MG63 (cell line): ENCODE measurements around the gene LCN9. TPM values are rescaled to one million over a fixed set of nuclear protein-coding genes. Genes with fewer than 3 reads are reported as not detected.
"Not testable (repeated sequence)": the region's sequence is repeated elsewhere in the genome, so short reads cannot be mapped to it uniquely, and the experiment has no call there.

Experiments used
- DNase-seq: peaks from one replicate; pipeline ENCODE4 v3.0.0-alpha.2; 2020
- H3K27me3 ChIP-seq: fragments of 250-450 bp; sonication (Bioruptor Pico); 2 replicates; pipeline ENCODE4 v1.5.1; 2020; ENCODE audit warnings: mild to moderate bottlenecking, moderate library complexity
- H3K36me3 ChIP-seq: fragments of 250-450 bp; sonication (Bioruptor Pico); 2 replicates; pipeline ENCODE4 v1.5.1; 2020; ENCODE audit warnings: mild to moderate bottlenecking, moderate library complexity
- H3K4me3 ChIP-seq: fragments of 250-450 bp; sonication (Bioruptor Pico); 2 replicates; pipeline ENCODE4 v1.5.1; 2020; ENCODE audit warnings: mild to moderate bottlenecking, moderate library complexity
- H3K9me3 ChIP-seq: fragments of 250-450 bp; sonication (Bioruptor Pico); 2 replicates; pipeline ENCODE4 v1.5.1; 2020; ENCODE audit warnings: mild to moderate bottlenecking, moderate library complexity
- total RNA-seq: library from RNA; depleted of rRNA; stranded (reverse); fragments of >200 nt; shearing (Covaris generic); gene quantifications from 2 replicates; pipeline ENCODE4 v1.2.3, GENCODE V29; 2014; ENCODE audit warnings: low replicate concordance

LCN9 gene
- total RNA-seq, 1 experiment from 2014 or later, result not detected

DNA sequence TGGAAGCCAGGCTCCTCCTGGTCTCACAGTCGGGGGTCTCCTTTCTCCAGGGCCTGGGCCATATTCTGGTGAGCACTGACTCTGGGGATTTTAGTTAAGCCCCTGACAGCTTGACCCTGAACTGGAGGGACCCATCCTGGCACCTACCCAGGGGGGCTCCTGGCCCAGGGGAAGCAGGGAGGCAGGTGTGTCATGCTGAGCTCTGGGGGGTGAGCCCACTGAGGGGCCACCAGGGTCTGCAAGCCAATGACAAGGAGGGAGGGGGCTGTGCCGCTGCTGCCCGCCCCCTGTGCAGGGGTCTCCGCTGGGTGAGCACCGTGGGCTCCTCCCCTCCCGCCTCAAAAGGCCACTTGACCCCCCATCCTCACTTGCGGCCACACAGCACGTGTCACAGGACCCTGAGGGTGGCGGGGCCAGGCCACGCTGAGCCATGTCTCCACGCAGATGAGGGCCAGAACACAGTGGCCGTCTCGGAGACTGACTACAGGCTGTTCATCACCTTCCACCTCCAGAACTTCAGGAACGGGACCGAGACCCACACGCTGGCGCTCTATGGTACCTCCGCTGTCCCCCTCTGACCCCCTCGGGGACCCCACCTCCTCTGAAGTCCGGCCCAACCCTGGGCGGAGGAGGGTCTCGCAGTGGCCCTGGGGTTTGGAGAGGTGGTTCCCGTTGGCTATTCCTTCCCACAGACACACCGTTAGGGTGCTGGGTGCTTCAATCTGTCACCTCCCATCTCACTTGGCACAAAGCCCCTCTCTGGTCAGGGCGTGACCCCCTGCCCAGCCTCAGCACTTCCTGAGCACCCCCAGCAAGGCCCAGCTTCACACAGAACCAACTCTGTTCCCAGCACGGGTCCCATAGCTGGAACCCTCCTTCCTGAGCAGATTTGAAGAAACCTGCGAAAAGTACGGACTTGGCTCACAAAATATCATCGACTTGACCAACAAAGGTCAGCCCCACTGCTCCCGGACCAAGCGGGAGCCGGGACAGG is 2.0 kb downstream of the LCN9 start:
- H3K4me3 ChIP-seq, result no peak overlapping the region
- H3K36me3 ChIP-seq, result no peaks in the 10 kb centered on the region
- H3K27me3 ChIP-seq, result no peaks in the 10 kb centered on the region
- H3K9me3 ChIP-seq, result no peaks in the 10 kb centered on the region
- DNase-seq, result no peak

DNA sequence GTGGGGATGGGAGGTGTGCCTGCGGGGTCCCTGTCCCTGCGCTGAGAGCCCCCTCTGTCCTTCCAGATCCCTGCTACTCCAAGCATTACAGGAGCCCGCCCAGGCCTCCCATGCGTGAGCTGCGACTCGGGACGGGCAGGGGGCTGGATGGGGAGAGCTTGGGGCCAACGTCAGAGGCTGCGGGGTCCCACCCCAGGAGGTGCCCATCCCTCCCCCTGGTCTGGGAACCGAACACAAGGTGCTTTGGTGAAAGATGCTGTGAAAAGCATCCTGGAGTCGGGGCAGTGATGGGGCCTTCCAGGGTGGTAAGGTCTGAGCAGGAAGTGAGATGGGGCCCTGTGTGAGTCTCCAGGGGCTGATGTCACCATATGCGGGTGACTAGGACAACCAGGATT is 2.7 kb downstream of the LCN9 start:
- no peaks in the 10 kb centered on the region for H3K27me3 ChIP-seq
- no peak overlapping the region for H3K4me3 ChIP-seq
- DNase-seq, result no peak
- H3K9me3 ChIP-seq, result no peaks in the 10 kb centered on the region
- H3K36me3 ChIP-seq, result no peaks in the 10 kb centered on the region

DNA sequence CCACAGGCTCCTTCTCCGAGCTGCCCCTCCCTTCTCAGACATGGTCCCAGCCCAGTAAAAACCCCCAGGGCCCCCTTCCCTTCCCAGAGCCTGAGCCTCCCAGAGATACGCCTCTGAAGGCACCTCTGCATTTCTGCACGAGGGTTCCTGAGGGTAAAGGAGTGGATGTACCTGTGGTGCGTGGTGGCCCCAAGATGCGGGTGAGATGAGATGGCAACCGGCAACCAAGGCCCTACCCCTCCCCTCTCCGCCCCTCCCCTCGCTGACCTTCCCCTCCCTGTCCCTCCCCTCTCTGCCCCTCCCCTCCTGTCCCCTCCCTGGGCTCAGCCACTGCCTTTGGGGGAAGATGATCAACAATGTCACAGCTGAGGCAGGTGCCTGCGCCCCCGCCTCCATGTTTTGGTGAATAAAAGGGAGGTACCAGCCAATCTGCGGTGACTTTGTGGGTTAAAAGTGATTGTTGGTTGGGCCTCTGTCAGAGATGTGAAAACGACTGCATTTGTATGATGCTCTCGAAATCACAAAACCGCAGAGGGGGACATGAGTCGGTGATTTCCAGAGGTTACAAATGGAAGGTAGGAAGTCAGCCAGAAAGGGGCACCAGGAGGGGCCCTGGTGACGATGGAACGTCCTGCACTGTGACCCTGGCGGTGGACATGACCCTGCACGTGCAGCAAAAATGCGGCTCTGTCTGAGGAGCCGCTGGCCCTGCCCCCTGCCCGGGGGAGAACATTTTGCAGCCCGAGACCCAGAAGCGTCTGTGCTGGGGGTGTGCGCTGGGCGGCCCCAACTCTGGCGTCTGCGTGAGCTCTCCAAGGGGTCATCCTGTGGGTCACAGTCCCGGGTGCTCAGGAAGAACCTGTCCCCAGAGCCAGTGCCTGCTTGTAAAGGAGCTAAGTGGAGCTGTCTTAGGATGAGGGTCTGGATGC is 3.7 kb downstream of the LCN9 start:
- Histone ChIP-seq H3K36me3 (no peaks in the 10 kb centered on the region), H3K27me3 (no peaks in the 10 kb centered on the region), H3K4me3 (no peak overlapping the region), H3K9me3 (no peaks in the 10 kb centered on the region)
- DNase-seq, result no peak

DNA sequence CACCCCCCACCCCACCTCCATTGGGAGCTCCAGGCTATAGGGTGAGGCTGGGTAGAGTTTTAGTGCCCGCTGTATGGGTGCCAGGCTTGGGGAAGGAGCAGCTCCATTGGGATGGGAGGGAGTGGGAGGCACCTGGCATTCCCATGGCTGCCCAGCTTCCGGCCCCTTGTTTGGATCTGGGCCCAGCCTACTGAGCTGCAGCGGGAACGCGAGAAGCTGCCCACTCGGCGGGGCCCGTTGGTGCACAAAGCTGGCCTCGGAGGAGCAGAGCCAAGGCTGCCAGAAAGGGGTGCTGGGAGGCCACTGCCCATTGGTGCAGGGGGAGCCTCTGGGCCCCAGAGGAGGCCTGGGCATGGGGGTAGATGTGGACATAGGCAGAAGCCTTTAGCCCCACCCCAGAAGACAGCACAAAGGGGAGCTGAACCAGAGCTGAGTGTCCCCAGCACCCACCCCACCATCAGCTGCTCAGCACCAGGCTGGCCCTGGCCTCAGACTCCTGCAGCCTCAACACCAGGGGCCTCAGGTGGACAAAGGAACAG is 4.4 kb downstream of the LCN9 start:
- Histone ChIP-seq H3K4me3 (no peak overlapping the region), H3K27me3 (0 out of 2 replicates have a peak, but pooled peaks cover 5% of the 10 kb centered on the region), H3K36me3 (no peaks in the 10 kb centered on the region), H3K9me3 (no peaks in the 10 kb centered on the region)
- no peak for DNase-seq

DNA sequence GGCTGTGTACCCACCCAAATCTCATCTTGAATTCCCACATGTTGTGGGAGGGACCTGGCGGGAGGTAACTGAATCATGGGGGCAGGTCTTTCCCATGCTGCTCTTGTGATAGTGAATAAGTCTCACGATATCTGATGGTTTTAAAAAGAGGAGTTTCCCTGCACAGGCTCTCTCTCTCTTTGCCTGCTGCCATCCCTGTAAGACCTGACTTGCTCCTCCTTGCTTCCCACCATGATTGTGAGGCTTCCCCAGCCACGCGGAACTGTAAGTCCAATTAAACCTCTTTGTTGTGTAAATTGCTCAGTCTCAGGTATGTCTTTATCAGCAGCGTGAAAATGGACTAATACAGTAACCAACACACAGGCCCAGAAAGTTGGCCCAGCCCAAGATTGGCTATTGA is 5.9 kb downstream of the LCN9 start:
- not testable (repeated sequence) for H3K9me3 ChIP-seq, H3K27me3 ChIP-seq, H3K36me3 ChIP-seq, H3K4me3 ChIP-seq, DNase-seq

DNA sequence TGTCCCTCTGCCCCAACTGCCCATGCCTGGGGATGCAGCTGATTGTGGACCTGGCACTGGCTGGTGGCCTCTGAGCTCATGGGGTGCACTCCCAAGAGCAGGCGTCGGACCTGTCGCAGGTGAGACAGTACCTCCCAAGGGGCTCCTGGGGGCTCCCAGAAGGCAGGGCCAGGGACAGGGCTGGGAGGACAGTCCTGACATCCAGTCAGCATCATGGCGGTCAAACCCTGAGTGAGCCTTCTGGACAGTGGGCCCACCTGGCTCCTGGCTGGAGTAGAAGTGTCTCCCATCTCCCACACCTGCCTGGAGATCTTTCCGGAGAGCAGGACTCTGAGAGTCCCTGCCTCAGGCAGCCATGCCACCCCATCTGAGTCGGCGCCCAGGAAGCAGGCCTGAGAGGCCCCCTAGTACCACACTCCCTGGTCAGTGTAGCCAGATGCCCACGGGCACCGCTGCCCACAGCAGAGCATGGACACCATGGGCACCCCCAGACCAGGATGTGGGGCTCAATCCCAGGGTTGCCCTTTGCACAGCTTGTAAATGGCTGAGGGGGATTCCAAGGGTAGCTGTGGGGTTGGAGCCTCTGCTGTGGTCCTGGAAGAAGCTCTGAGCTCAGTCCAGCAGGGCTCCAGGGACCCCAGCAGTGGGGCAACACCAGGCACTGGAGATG is 6.6 kb downstream of the LCN9 start:
- Histone ChIP-seq H3K4me3 (no peak overlapping the region), H3K36me3 (no peaks in the 10 kb centered on the region), H3K27me3 (peaks cover 8% of the 10 kb centered on the region), H3K9me3 (no peaks in the 10 kb centered on the region)
- DNase-seq, result no peak

DNA sequence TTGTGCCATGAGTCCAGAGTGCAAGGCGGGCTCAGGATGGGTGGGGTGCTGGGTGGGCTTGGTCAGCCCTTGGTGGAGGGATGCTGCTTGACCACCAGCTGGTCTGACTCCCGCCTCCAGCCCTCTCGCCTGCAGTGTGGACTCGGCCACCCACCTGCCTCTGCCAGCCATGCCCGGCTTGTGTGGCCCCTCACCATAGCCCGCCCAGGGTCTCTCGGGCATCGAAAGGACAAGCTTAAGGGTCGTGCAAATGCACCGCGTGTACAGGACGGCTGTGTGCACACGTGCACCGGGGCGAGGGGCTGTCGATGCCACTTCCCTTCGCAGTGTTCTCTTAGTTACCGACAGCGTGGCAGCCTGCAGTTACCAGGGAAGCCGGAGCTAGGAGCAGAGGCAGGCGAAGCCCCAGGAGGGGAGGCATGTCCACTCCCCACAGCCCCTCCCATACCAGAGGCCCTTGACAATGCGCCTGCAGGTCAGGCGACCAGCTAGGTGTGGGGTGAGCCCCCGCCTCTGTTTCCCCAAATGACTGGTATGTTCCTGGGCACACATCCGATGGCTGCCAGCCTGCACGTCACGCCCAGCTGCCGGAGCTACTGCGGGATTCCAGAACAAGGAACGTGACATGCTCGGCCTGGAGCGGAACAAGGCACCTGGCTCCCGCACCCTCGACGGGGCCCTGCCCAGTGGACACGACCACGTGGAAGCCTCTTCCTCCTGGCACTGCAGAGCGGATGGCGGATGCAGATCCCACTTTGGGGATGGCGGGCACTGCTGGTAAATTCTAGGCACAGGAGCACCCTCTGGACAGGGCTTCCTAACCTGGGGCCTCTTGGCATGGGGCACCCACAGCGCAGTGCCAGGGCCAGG is 7.8 kb downstream of the LCN9 start:
- H3K36me3 ChIP-seq, result no peaks in the 10 kb centered on the region
- DNase-seq, result no peak
- H3K4me3 ChIP-seq, result no peak overlapping the region
- H3K27me3 ChIP-seq, result peaks cover 8% of the 10 kb centered on the region
- H3K9me3 ChIP-seq, result no peaks in the 10 kb centered on the region

DNA sequence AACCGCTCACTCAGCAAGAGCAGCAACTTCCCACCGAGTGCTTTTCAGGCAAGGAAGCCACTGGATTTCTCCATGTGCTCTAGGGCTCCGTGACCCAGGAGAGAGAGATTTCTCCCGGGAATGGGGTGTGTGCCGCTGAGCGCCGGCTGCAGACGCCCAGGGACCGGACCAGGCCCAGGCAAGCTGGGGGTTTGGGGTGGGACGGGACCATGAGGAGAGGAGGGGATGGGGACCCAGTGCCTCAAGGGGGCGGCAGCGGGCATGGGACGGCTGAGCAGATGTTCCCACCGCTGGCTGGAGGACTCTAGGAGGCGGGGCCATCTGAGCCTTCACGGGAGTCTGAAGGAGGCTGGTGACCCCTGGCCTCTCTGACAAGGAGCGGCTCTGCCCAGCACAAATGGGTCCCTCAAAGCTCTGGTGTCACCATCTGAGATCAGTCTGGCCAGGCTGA is 8.5 kb downstream of the LCN9 start:
- peak; percentile 24 for DNase-seq

DNA sequence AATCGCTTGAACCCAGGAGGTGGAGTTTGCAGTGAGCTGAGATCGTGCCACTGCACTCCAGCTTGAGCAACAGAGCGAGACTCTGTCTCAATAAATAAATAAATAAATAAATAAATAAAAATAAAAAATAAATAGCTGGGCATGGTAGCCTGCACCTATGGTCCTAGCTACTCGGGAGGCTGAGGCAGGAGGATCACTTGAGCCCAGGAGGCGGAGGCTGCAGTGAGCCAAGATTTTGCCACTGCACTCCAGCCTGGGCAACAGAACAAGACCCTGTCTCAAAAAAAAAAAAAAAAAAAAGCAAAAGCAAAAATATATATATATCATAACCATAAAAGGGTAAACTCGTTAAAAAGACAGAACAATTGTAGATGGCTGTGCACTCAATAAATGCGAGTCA is 9.7 kb downstream of the LCN9 start:
- H3K9me3 ChIP-seq, DNase-seq, H3K4me3 ChIP-seq, H3K27me3 ChIP-seq, H3K36me3 ChIP-seq: not testable (repeated sequence)

More for the DNA sequence above, 8.5 kb downstream of the LCN9 start:
- Histone ChIP-seq H3K36me3 (no peaks in the 10 kb centered on the region), H3K27me3 (peaks cover 8% of the 10 kb centered on the region), H3K9me3 (no peaks in the 10 kb centered on the region), H3K4me3 (no peak overlapping the region)

DNA sequence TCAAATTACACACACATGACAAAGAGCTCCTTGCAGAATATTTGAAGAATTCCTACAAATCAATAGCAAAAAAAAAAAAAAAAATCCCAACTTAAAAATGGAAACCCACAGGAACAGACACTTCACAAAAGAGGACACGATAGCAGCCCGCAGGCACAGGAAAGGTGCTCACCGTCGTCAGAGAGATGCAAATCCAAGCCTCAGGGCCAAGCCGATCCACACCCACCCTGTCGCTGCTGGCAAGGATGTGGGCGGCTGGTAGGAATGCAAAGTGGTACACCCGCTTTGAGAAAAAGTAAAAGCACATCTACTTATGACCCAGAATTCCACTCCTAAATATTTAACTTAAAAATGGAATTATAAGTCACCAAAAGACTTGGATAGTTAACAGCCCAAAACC is 10.8 kb downstream of the LCN9 start:
- no peaks in the 10 kb centered on the region for H3K36me3 ChIP-seq
- no peak for DNase-seq
- H3K4me3 ChIP-seq, result no peak overlapping the region

DNA sequence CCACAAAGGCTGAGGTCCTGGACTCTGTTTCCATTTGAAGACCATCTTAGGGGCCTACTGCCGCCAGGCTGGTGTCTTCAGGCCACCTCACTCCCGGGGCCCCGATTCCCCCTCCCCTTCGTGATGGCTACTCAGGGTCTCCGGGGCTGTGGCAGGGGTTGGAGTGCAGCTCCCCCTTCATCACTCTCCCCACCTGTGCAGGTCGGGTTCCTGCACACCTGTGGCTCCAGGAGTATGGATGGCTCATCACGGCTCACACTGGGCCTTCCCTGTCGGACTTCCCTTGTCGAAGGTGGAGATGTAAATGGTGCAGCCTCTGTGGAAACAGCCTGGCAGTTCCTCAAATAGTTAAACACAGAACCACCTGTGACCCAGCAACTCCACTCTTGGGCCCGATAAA is 11.9 kb downstream of the LCN9 start:
- Histone ChIP-seq H3K9me3 (no peaks in the 10 kb centered on the region), H3K36me3 (no peaks in the 10 kb centered on the region), H3K27me3 (peaks cover 8% of the 10 kb centered on the region), H3K4me3 (no peak overlapping the region)
- no peak for DNase-seq

More for the DNA sequence above, 10.8 kb downstream of the LCN9 start:
- Histone ChIP-seq H3K9me3 (no peaks in the 10 kb centered on the region), H3K27me3 (peaks cover 8% of the 10 kb centered on the region)

DNA sequence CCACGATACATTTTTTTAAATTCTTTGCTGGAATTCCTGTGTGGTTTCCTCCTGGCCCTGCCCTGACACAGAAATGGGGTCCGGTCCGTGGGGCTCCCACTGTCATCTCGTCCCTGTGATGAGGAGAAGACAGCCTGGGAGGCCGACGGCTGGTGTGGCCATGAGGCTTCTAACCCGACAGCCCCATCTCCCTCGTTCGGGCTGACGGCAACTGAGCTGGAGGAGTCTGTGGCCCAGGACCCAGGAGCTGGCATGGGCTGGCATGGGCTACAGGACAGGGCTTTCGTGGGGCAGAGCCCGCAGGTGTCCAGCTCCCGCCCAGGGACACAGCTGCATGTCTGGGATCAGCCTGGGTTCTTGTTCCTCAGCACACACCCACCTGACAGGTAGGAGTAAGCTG is 13.8 kb downstream of the LCN9 start:
- DNase-seq, result no peak
- Histone ChIP-seq H3K36me3 (no peaks in the 10 kb centered on the region), H3K4me3 (no peak overlapping the region), H3K27me3 (peaks cover 8% of the 10 kb centered on the region), H3K9me3 (no peaks in the 10 kb centered on the region)

DNA sequence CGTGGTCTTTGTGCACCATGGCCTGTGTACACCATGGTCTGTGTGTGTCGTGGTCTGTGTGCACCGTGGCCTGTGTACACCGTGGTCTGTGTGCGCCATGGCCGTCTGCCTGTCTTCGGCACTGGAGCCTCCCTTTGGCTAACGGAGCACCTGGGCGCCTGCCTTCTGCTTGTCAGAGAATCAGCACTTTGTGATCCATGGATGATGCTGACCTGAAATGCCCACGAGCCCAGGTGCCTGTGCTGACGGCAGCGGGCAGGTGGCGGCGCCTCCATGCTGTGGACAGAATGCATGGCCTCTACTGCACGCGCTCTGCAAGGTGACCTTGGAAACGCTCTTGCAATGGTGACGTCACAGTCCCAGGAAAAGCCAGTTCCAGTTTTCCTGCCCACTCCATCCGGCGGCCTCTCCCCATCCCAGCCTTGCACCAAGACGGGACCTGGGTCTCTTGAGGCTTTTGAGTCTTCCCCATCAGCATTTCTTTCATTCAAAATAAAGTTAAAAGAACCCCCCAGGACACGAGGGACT is 14.6 kb downstream of the LCN9 start:
- Histone ChIP-seq H3K27me3 (peaks cover 3% of the 10 kb centered on the region), H3K4me3 (no peak overlapping the region), H3K36me3 (no peaks in the 10 kb centered on the region), H3K9me3 (no peaks in the 10 kb centered on the region)
- no peak for DNase-seq

DNA sequence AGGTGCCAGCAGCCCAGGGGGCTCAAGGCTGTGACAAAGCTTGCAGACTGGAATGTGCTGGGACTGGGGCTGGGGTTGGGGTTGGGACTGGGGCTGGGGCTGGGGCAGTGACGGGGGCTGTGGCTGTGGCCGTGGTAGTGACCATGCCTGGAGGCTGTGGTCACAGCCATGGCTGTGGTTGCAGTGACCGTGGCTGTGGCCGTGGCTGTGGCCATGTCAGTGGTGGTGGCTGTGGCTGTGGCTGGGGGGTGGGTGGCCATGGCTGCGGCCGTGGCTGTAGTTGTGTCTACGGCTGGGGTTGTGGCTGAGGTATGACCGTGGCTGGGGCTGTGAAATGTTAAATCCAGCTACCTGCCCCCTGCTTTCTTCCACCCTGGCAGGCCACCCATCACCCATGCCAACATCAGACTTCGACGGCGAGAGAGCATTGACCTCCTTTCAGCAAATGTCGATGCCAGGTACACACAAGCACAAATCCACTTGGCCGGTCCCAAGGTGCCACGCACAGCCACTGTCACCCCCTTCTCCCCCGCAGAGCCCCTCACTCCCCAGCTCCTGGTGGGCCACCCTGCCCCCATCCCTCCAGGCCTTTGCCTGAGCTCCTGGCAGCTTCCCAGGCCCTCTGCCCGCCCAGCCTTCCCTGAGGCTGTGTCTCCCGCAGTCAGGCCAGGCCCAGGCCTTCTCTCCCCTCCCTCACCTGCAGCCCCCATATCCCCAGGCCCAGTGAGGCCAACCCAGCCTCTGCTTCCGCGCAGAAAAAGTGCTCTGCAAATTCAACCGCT is 15.3 kb downstream of the LCN9 start:
- no peak for DNase-seq
- no peaks in the 10 kb centered on the region for H3K36me3 ChIP-seq
- H3K9me3 ChIP-seq, result no peaks in the 10 kb centered on the region
- no peak overlapping the region for H3K4me3 ChIP-seq
- peaks cover 3% of the 10 kb centered on the region for H3K27me3 ChIP-seq

DNA sequence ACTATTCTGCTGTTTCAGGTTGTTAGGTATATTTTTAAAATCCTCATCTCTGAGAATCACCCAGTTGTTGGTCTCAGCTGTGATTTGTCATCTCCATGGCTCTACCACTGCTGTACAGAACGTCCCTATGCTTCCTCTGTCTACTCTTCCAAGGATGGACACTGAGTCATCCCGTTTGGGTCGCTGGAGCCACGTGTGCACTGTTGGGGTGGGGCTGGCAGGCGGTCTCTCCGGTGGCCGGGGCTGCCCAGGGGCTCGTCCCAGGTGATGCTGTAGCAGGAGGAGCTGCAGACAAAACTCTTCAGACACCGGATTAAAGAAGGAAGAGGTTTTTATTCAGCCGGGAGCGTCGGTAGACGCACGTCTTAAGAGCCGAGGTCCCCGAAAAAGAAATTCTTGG is 16.9 kb downstream of the LCN9 start:
- Histone ChIP-seq H3K36me3 (no peaks in the 10 kb centered on the region), H3K4me3 (no peak overlapping the region), H3K27me3 (no peaks in the 10 kb centered on the region; the same call in 1 of the 2 replicates), H3K9me3 (no peaks in the 10 kb centered on the region)
- DNase-seq, result no peak
